ENCODE data around the gene PCDHGA11.

GRCh38 chr5:141430332-141431113, 9.7 kb downstream of the PCDHGA11 start, which contains the start of gene PCDHGA12:
- TF ChIP-seq GATA2 (IDR thresholded peaks at IDR 0.05; ENCODE audit: low read depth, low read length): no peak
- TF ChIP-seq GATA3 (IDR thresholded peaks at IDR 0.05; ENCODE audit: low read depth, low read length): no peak
